Keratinocyte (primary cell): Measurements from ENCODE around the gene ABHD6.
A peak's percentile ranks its signal among the peaks of the same experiment; 100 is the strongest.

Experiments used
- EZH2 ChIP-seq: IDR thresholded peaks from one replicate; pipeline ENCODE4 v1.6.1; 2012; ENCODE audit warnings: inconsistent platforms, mild to moderate bottlenecking, low read length, moderate library complexity
- TF ChIP-seq, protein P1 (sequence below), 3 experiments: IDR thresholded peaks in 1 of 3; conservative IDR thresholded peaks in 1 of 3; optimal IDR thresholded peaks in 1 of 3; 2 replicates in 2 of 3; 3 replicates in 1 of 3; pipeline versions ENCODE3 to v1.5.1; 2011; ENCODE audit warnings: low read length in 3 of 3, mild to moderate bottlenecking in 3 of 3, moderate library complexity in 2 of 3, control low read depth in 1 of 3, inconsistent platforms in 1 of 3; ENCODE audit not compliant: insufficient read depth in 2 of 3; ENCODE audit errors: extremely low read depth in 1 of 3

DNA sequence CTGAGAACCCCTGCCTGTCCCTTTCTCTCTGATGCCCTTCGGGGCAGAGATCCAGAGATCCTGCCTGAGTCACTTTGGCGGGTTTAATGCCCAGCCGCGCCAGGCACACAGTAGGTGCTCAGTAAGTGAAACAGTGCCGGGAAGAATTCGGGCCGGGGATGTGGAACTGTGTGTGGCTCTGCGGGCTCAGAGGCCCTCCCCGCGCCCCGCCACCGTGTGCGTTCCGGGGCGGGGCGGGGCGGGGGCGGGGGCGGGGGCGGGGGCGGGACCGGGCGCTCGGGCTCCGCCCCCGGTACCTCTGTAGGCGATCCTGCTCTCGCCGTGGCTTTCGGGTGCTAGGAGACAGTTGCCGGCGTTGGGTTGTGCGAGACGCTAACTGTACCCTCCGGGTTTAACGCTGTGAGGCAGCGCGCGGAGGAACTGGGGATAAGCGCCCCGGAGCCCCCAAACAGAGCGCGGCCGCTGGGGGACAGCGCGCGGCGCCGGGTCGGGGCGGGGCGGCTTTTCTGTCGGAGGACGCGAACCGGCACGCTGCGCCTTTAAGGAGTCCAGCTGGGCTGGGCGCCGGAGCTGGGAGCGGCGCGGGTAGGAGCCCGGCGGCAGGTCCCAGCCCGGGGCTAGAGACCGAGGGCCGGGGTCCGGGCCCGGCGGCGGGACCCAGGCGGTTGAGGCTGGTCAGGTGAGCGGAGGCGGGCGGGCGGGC lies at the start of gene ABHD6:
- TF ChIP-seq, protein P1, sequence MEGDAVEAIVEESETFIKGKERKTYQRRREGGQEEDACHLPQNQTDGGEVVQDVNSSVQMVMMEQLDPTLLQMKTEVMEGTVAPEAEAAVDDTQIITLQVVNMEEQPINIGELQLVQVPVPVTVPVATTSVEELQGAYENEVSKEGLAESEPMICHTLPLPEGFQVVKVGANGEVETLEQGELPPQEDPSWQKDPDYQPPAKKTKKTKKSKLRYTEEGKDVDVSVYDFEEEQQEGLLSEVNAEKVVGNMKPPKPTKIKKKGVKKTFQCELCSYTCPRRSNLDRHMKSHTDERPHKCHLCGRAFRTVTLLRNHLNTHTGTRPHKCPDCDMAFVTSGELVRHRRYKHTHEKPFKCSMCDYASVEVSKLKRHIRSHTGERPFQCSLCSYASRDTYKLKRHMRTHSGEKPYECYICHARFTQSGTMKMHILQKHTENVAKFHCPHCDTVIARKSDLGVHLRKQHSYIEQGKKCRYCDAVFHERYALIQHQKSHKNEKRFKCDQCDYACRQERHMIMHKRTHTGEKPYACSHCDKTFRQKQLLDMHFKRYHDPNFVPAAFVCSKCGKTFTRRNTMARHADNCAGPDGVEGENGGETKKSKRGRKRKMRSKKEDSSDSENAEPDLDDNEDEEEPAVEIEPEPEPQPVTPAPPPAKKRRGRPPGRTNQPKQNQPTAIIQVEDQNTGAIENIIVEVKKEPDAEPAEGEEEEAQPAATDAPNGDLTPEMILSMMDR (optimal IDR thresholded peaks at IDR 0.05 in 1 of 3, IDR thresholded peaks at IDR 0.05 in 1 of 3, conservative IDR thresholded peaks at IDR 0.05 in 1 of 3; ENCODE audit: extremely low read depth in 1 of 3, insufficient read depth in 2 of 3, low read length in 3 of 3) = peak in 1 of 3 experiments; percentile 29
- no peak for TF ChIP-seq EZH2
